ENCODE measurements around the gene HHAT. TPM values are rescaled to one million over a fixed set of nuclear protein-coding genes. Genes with fewer than 3 reads are reported as not detected.

HHAT gene
- total RNA-seq, 4 donors from 2014 or later, result 4.8 to 5.9 (median 5.3) TPM

DNA sequence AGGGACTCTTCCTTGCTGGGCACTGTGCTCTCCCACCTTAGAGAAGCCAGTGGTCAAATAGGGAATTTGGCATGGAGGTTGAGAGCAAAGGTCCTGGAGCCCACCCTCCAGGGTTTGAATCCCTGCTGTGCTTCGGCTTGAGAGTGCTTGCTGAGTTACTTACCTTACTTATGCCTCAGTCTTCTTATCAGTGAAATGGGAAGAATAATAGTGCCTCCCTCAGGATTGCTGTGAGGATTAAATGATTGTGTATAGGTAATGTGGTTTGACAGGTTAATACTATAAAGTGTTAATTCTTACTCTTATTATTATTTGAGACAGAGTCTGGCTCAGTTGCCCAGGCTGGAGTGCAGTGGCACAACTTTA, 79.2 kb downstream of the HHAT start:
- H3K4me3 ChIP-seq, result no peak overlapping the region
- no peaks in the 10 kb centered on the region for H3K9me3 ChIP-seq
- H3K36me3 ChIP-seq, result peaks cover 0 to 15% (median 0%) of the 10 kb centered on the region in 3 donors
- DNase-seq (ENCODE audit: low spot score in 2 of 2), result no peak
- 94 to 100% methylated on average over 1 of the region's 1 CpG for WGBS, 2 donors
- H3K4me1 ChIP-seq, result no peaks in the 10 kb centered on the region
- TF ChIP-seq POLR2A (IDR thresholded peaks at IDR 0.05) (no peak), EP300 (IDR thresholded peaks at IDR 0.05) (no peak)
- TF ChIP-seq, protein P1, sequence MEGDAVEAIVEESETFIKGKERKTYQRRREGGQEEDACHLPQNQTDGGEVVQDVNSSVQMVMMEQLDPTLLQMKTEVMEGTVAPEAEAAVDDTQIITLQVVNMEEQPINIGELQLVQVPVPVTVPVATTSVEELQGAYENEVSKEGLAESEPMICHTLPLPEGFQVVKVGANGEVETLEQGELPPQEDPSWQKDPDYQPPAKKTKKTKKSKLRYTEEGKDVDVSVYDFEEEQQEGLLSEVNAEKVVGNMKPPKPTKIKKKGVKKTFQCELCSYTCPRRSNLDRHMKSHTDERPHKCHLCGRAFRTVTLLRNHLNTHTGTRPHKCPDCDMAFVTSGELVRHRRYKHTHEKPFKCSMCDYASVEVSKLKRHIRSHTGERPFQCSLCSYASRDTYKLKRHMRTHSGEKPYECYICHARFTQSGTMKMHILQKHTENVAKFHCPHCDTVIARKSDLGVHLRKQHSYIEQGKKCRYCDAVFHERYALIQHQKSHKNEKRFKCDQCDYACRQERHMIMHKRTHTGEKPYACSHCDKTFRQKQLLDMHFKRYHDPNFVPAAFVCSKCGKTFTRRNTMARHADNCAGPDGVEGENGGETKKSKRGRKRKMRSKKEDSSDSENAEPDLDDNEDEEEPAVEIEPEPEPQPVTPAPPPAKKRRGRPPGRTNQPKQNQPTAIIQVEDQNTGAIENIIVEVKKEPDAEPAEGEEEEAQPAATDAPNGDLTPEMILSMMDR (IDR thresholded peaks at IDR 0.05), result no peak
- no peaks in the 10 kb centered on the region for H3K27me3 ChIP-seq
- H3K27ac ChIP-seq, result no peak overlapping the region

DNA sequence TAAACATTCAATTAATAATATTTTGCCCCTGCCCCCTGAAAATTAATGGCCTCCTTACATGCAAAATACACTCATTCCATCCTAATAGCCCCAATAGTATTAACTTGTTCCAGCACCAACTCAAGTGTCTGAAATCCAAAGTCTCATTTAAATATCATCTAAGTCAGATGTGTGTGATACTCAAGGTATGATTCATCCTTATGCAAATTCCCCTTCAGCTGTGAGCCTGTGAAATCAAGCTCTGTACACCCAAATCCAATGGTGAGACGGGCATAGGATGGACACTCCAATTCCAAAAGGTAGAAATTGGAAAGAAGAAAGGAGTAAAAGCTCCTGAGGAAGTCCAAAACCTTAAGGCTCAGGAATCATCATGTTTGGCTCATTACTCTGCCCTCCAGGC, 83.5 kb downstream of the HHAT start:
- Histone ChIP-seq H3K4me1 (no peaks in the 10 kb centered on the region), H3K4me3 (no peak overlapping the region), H3K27me3 (no peaks in the 10 kb centered on the region), H3K36me3 (peaks cover 0 to 12% (median 0%) of the 10 kb centered on the region in 3 donors), H3K9me3 (no peaks in the 10 kb centered on the region), H3K27ac (no peak overlapping the region)
- DNase-seq (ENCODE audit: low spot score in 2 of 2), result no peak
- TF ChIP-seq, protein P1 (IDR thresholded peaks at IDR 0.05), result no peak
- TF ChIP-seq EP300 (IDR thresholded peaks at IDR 0.05) (no peak), POLR2A (IDR thresholded peaks at IDR 0.05) (no peak)
- WGBS, 2 donors, result 93 to 100% methylated on average over 1 of the region's 1 CpG

DNA sequence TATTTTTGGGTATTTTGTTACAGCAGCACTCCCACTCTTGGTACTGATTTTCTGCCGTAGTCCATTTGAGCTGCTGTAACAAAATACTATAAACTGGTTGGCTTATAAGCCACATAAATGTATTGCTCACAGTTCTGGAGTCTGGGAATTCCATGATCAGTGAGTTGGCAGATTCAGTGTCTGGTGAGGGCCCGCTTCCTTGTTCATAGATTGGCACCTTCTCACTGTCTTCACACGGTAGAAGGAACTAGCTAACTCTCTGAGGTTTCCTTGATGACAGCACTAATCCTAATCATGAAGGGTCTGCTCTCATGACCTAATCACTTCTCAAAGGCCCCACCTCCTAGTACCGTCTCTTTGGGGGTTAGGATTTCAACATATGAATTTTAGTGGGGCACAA, 85.2 kb downstream of the HHAT start:
- DNase-seq (ENCODE audit: low spot score in 2 of 2), result no peak

DNA sequence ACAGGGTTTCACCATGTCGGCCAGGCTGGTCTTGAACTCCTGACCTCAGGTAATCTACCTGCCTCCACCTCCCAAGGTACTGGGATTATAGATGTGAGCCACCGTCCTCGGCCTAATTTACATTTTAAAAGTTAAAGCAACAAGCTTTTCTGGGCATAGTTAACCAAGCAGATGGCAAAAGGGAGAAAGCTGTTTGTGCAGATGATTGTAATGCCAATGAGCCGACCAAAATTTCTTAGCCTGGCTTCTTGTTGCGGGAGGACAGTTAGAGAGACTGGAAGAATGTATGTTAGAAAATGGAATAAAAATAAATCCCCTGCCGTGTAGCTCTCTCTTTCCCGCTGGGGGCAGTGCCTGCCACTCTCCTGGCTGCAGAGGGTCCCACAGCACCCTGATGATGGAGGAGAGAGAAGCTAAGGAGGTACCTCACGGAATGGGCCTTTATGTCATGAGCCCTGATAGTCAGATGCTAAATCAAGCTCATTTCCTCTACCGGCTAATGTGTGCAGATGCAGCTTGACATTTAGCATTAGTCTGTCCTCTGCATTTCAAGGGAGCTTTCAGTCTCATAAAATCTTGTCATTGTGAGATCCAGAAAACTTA, 87.2 kb downstream of the HHAT start:
- Histone ChIP-seq H3K27ac (no peak overlapping the region), H3K27me3 (no peaks in the 10 kb centered on the region), H3K9me3 (no peaks in the 10 kb centered on the region), H3K36me3 (peaks cover 0 to 18% (median 0%) of the 10 kb centered on the region in 3 donors), H3K4me1 (peaks cover 0 to 5% (median 0%) of the 10 kb centered on the region in 4 donors), H3K4me3 (no peak overlapping the region)
- no peak for DNase-seq (ENCODE audit: low spot score in 2 of 2)
- WGBS, 2 donors, result 70 to 78% methylated on average over 9 of the region's 9 CpGs
- no peak for TF ChIP-seq EP300 (IDR thresholded peaks at IDR 0.05)
- TF ChIP-seq, protein P1 (IDR thresholded peaks at IDR 0.05), result no peak
- TF ChIP-seq POLR2A (IDR thresholded peaks at IDR 0.05), result no peak

More for the DNA sequence above, 85.2 kb downstream of the HHAT start:
- Histone ChIP-seq H3K4me3 (no peak overlapping the region), H3K9me3 (no peaks in the 10 kb centered on the region), H3K27ac (no peak overlapping the region), H3K4me1 (peaks cover 0 to 2% (median 0%) of the 10 kb centered on the region in 4 donors), H3K27me3 (no peaks in the 10 kb centered on the region), H3K36me3 (peaks cover 0 to 22% (median 0%) of the 10 kb centered on the region in 3 donors)
- no peak for TF ChIP-seq EP300 (IDR thresholded peaks at IDR 0.05)
- TF ChIP-seq POLR2A (IDR thresholded peaks at IDR 0.05), result no peak
- TF ChIP-seq, protein P1 (IDR thresholded peaks at IDR 0.05), result no peak
- WGBS, 2 donors, result 88 to 92% methylated on average over 4 of the region's 4 CpGs

DNA sequence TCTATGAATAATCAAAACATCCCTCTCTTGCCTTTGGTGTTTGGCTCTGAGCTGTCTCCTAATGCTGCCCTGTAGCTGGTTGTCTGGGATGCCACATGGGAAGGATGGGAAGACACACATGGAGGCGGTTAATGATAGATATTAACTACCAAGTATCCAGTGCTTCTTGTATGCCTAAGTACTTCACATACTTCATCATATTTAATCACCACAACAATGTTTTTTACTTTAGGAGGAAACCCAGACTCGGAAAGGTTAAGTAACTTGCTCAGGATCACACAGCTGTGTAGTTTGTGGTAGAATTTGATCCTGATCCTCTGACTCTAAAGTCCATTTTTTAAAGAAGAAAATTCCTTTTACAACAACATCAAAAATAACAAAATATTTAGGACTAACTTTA, 88.0 kb downstream of the HHAT start:
- no peak for DNase-seq (ENCODE audit: low spot score in 2 of 2)
- Histone ChIP-seq H3K36me3 (peaks cover 0 to 13% (median 0%) of the 10 kb centered on the region in 3 donors), H3K9me3 (no peaks in the 10 kb centered on the region), H3K4me1 (peaks cover 0 to 5% (median 0%) of the 10 kb centered on the region in 4 donors), H3K4me3 (no peak overlapping the region), H3K27me3 (no peaks in the 10 kb centered on the region), H3K27ac (no peak overlapping the region)
- 81 to 85% methylated on average over 2 of the region's 2 CpGs for WGBS, 2 donors
- TF ChIP-seq, protein P1 (IDR thresholded peaks at IDR 0.05), result no peak
- TF ChIP-seq EP300 (IDR thresholded peaks at IDR 0.05) (no peak), POLR2A (IDR thresholded peaks at IDR 0.05) (no peak)
